ENCODE measurements around the gene ROR2. TPM values are rescaled to one million over a fixed set of nuclear protein-coding genes. Genes with fewer than 3 reads are reported as not detected.

The ROR2 gene
- total and polyA plus RNA-seq, 2 experiments from 2014 or later: 8.1 to 18.8 TPM

DNA sequence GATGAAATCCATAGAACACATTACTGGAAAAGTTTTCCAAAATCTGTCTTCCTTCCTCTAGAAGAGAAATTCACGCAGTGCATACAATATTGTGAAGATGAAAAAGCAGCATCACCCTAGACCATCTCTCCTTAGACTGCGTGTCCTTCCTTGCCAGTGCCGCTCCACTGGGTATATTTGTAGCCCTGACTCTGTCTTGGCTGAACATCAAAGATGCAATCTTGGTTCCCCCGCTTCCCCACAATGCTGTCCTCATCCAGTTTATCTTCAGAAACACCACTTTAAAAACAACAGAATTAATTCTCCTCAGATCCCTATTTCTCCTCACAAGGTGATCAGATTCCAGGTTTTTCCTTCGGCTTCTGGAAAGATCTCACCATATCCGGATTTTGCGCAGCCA, 53.9 kb downstream of the ROR2 start (continued):
- TF ChIP-seq, protein P1, sequence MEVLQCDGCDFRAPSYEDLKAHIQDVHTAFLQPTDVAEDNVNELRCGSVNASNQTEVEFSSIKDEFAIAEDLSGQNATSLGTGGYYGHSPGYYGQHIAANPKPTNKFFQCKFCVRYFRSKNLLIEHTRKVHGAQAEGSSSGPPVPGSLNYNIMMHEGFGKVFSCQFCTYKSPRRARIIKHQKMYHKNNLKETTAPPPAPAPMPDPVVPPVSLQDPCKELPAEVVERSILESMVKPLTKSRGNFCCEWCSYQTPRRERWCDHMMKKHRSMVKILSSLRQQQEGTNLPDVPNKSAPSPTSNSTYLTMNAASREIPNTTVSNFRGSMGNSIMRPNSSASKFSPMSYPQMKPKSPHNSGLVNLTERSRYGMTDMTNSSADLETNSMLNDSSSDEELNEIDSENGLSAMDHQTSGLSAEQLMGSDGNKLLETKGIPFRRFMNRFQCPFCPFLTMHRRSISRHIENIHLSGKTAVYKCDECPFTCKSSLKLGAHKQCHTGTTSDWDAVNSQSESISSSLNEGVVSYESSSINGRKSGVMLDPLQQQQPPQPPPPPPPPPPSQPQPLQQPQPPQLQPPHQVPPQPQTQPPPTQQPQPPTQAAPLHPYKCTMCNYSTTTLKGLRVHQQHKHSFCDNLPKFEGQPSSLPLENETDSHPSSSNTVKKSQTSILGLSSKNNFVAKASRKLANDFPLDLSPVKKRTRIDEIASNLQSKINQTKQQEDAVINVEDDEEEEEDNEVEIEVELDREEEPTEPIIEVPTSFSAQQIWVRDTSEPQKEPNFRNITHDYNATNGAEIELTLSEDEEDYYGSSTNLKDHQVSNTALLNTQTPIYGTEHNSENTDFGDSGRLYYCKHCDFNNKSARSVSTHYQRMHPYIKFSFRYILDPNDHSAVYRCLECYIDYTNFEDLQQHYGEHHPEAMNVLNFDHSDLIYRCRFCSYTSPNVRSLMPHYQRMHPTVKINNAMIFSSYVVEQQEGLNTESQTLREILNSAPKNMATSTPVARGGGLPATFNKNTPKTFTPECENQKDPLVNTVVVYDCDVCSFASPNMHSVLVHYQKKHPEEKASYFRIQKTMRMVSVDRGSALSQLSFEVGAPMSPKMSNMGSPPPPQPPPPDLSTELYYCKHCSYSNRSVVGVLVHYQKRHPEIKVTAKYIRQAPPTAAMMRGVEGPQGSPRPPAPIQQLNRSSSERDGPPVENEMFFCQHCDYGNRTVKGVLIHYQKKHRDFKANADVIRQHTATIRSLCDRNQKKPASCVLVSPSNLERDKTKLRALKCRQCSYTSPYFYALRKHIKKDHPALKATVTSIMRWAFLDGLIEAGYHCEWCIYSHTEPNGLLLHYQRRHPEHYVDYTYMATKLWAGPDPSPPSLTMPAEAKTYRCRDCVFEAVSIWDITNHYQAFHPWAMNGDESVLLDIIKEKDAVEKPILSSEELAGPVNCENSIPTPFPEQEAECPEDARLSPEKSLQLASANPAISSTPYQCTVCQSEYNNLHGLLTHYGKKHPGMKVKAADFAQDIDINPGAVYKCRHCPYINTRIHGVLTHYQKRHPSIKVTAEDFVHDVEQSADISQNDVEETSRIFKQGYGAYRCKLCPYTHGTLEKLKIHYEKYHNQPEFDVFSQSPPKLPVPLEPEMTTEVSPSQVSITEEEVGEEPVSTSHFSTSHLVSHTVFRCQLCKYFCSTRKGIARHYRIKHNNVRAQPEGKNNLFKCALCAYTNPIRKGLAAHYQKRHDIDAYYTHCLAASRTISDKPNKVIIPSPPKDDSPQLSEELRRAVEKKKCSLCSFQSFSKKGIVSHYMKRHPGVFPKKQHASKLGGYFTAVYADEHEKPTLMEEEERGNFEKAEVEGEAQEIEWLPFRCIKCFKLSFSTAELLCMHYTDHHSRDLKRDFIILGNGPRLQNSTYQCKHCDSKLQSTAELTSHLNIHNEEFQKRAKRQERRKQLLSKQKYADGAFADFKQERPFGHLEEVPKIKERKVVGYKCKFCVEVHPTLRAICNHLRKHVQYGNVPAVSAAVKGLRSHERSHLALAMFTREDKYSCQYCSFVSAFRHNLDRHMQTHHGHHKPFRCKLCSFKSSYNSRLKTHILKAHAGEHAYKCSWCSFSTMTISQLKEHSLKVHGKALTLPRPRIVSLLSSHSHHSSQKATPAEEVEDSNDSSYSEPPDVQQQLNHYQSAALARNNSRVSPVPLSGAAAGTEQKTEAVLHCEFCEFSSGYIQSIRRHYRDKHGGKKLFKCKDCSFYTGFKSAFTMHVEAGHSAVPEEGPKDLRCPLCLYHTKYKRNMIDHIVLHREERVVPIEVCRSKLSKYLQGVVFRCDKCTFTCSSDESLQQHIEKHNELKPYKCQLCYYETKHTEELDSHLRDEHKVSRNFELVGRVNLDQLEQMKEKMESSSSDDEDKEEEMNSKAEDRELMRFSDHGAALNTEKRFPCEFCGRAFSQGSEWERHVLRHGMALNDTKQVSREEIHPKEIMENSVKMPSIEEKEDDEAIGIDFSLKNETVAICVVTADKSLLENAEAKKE (CRISPR knock-in tag; IDR thresholded peaks at IDR 0.05): no peak

DNA sequence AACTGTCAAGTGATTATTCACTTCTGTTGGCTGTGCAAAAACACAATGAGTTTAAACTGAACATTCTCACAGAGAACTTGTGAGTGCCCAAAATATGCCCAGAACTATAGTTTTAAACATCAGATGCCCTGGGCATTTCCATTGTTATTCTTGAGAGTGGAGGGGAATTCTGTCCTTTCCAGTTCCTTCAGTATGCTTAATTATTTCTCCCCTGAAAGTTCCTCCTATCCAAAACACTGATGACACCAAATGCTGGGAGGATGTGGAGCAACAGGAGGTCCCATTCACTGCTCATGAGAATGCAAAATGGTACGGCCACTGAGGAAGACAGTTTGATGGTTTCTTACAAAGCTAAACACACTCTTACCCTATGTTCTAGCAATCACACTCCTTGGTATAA, 55.5 kb downstream of the ROR2 start:
- peaks cover 6% of the 10 kb centered on the region for H3K79me2 ChIP-seq (replicated peaks; ENCODE audit: insufficient read depth)
- no peak overlapping the region for H3K4me3 ChIP-seq
- Mint-ChIP-seq H3K4me3 (no peak overlapping the region; the same call in 2 of the 3 replicates), H3K4me1 (peaks cover 54% of the 10 kb centered on the region), H3K27ac (no peak overlapping the region), H3K27me3 (ENCODE audit: insufficient read depth, low read depth, poor library complexity) (peaks cover 14% of the 10 kb centered on the region), H3K9me3 (no peaks in the 10 kb centered on the region; the same call in 2 of the 3 replicates), H3K36me3 (ENCODE audit: low read depth) (no peaks in the 10 kb centered on the region; the same call in 2 of the 3 replicates)
- H3K27ac ChIP-seq (ENCODE audit: low read depth): no peak overlapping the region
- TF ChIP-seq NANOG (IDR thresholded peaks at IDR 0.05; ENCODE audit: borderline replicate concordance) (peak; percentile 21; the same call in 1 of the 2 replicates), STAT1 (IDR thresholded peaks at IDR 0.05; ENCODE audit: unreplicated experiment) (no peak)
- TF ChIP-seq, protein P1 (CRISPR knock-in tag; IDR thresholded peaks at IDR 0.05): peak; percentile 11; the same call in 1 of the 2 replicates
- H2AFZ ChIP-seq: no peak overlapping the region
- DNase-seq (ENCODE audit: low spot score): no peak
- peak overlapping the region; percentile 46 for H3K4me2 ChIP-seq
- no peaks in the 10 kb centered on the region for H3K9me2 ChIP-seq (ENCODE audit: insufficient read depth)
- peaks cover 5% of the 10 kb centered on the region; the same call in 1 of the 2 replicates for H3K27me3 ChIP-seq (ENCODE audit: insufficient read depth)
- no peaks in the 10 kb centered on the region for H4K20me1 ChIP-seq (replicated peaks; ENCODE audit: insufficient read depth)
- ATAC-seq: no peak
- H3K36me3 ChIP-seq (ENCODE audit: insufficient read depth): no peaks in the 10 kb centered on the region
- no peaks in the 10 kb centered on the region for H3F3A ChIP-seq (replicated peaks; ENCODE audit: low read depth)
- H3K4me1 ChIP-seq (ENCODE audit: insufficient read depth): peaks cover 32% of the 10 kb centered on the region

Measured in GM23338 (cell line).